GM18526 (cell line): ENCODE measurements around the gene EIF4E2.

Experiments used
- POLR2A ChIP-seq: IDR thresholded peaks from 3 replicates; pipeline ENCODE4 v1.6.1; 2011; ENCODE audit not compliant: insufficient read length; ENCODE audit errors: extremely low read depth

EIF4E2 gene

DNA sequence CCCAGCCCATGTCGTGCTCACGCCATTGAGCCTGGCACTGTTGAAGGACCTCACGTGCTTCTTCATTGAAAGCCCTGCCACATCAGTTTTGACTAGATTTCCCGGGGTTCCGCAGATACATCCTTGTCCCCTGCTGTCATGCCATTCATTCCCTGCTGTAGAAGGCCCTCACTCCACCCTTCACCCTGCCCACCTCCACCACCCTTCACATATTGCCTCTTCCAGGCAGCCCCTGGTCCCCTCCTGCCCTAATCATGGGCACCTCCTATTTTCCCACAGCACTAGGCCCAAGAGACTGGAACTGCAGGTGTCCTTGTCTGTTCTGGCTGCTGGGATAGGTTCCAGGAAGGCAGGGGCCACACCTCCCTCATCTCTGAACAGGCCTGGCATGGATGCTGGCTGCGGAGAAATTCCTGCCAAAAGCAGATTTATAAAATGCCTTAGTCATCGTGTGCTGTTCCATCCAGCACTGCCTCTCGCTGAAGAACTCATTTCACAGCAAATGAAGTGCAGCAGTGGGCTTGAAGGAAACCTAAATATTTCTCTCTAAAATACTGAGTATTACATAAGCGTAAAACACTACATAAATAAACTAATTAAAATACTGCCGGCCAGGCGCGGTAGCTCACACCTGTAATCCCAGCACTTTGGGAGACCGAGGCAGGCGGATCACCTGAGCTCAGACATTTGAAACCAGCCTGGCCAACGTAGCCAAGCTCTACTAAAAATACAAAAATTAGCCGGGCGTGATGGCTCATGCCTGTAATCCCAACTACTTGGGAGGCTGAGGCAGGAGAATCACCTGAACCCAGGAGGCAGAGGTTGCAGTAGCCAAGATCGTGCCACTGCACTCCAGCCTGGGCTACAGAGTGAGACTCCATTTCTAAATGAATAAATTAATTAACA is 38.4 kb downstream of the EIF4E2 start:
- TF ChIP-seq POLR2A, result no peak

DNA sequence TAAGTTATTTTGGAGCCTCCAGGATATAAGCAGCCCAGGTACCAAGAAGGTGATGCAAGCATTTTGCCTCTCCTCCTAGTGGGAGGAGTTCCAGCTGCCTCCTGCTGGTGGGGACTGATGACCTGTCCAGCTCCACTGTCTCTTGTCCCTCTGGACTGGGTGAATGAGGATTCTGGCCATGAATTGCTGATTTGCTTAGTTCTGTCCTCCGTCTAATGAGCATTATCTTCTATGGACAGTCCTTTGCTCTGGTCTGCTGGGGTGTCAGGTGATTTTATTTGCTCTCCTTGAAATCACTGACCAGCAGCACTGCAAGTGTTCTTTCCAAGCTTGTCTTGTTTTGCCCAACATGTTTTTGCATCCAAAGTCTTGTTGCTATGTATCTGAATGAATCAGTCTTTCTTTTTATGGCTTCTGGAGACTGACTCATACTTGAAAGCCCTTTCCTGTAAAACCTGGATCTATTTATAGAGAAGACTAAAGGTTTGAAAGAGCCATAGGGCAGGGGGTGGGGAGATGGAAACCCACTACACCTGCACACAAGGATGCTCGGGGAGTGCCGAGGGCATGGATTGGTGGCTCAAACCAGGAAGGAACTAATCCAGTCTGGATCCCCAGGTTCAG is 42.4 kb downstream of the EIF4E2 start:
- TF ChIP-seq POLR2A, result no peak

DNA sequence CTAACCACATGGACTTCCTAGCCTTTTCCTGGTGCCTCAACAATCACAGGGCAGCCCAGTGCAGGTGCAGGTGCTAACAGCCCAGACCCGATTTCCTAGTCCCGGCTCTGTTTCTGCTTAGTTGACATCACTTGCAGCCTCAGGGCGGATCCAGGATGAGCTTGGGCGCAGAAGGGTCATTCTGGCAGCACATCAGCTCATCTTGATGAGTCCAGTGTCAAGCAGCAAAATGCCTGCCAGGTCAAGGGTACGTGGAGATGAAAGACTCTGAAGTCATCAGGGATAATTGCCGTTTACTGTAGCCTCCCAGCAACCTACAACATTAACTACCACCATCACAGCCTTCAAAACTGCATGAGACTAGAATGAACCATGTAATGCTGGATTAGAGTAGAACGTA is 43.5 kb downstream of the EIF4E2 start:
- TF ChIP-seq POLR2A, result no peak

GRCh38 chr2:232597362-232598079 is 47.0 kb downstream of the EIF4E2 start:
- TF ChIP-seq POLR2A, result no peak

GRCh38 chr2:232598293-232598692 is 47.8 kb downstream of the EIF4E2 start:
- no peak for TF ChIP-seq POLR2A

- no peak for TF ChIP-seq POLR2A
These were observed 49.7 kb downstream of the EIF4E2 start for GRCh38 chr2:232600053-232600773.

- TF ChIP-seq POLR2A, result no peak
These were observed 52.8 kb downstream of the EIF4E2 start for GRCh38 chr2:232603283-232603682.

GRCh38 chr2:232604535-232604934 is 54.0 kb downstream of the EIF4E2 start:
- no peak for TF ChIP-seq POLR2A

DNA sequence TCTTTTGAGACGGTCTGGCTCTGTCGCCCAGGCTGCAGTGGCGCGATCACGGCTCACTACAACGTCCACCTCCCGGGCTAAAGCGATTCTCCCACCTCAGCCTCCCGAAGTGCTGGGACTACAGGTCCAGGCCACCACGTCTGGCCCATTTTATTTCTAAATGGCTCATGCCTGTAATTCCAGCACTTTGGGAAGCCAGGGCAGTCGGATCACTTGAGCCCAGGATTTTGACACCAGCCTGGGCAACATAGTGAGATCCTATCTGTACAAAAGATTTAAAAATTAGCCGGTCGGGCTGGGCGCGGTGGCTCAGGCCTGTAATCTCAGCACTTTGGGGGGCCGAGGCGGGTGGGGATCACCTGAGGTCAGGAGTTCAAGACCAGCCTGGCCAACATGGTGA is 56.5 kb downstream of the EIF4E2 start:
- no peak for TF ChIP-seq POLR2A

DNA sequence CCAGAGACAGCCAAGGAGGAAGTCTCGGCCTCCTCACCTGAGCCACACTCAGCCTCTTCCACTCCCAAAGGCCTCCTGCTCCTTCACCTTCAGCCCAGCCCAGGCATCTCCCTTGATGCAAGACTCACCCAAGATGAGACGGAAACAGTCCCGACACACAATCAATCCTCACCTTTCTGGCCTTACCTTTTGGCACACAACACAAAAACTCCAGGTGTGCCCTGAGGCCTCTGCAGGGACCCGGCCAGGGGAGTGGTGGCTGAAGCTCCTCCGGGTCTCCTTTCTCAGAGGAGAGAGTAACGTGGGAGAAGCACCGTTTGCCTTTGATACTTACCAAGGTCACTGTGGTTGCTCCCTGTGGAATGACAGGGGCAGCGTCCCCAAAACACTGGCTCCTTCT is 59.1 kb downstream of the EIF4E2 start:
- TF ChIP-seq POLR2A, result no peak

DNA sequence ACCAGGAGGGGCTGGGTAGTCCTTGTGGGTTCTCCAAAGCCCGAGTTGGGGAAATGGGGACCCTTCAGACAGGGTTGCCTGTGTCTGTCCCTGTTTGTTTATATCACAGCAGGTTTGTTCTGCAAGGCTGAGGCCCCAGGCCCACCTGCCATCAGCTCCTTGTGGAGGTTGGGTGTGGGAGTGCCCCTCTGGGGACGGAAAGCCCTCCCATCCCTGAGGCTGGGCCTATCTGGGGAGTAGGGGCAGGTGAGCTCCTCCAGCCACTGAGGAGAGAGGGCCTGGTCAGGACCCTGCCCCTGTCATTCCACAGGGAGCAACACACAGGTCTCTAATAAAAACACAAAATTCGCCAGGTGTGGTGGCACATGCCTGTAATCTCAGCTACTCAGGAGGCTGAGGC is 59.6 kb downstream of the EIF4E2 start:
- TF ChIP-seq POLR2A, result no peak

DNA sequence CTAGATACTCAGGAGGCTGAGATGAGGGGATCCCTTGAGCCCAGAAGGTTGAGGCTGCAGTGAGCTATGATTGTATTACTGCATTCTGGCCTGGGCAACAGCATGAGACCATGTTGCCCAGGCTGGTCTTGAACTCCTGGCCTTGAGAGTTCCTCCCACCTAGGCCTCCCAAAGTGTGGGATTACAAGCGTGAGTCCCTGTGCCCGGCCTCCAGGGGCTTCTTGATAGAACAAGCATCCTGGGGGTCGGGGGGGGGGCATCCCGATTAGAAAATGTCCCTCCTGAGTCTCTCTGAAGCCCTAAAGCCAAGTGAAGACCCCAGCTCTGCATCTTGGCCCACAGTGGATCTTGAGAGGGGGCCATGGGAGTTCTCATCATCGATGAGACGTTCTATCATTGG is 60.6 kb downstream of the EIF4E2 start:
- TF ChIP-seq POLR2A, result no peak

DNA sequence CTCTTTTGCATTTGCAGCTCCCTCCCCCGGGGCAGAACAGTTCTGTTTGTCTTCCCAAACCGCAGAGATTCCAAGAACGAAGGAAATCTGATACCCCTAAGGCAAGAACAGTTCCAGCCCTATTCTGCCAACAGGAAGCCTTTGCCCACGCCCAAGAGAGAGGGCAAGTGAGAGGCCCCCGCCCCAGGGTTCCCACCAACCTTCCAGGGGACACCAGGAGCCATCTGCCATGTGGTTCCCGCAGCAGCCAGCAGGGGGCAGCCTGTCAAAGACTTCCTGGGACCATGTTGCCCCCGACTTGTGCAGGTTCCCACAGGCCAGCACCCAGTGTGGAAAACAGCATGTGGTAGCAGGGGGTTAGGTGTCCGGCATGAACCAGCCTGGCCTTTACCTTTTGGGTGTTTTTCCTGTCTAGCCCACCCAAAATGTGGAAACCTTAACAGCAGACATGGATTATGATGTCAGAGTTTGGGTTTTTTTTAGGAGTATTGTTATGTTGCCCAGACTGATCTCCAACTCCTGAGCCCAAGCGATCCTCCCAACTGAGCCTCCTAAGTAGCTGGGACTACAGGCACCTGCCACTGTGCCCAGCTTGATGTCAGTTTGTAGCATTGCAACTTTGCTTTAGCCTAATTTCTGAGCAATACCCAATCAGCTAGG is 61.2 kb downstream of the EIF4E2 start:
- no peak for TF ChIP-seq POLR2A

GRCh38 chr2:232613538-232614134 is 63.1 kb downstream of the EIF4E2 start:
- no peak for TF ChIP-seq POLR2A
